NCI-H2107 treated with DMSO at 0.1 percent for 48 hours (cell line): ENCODE measurements around the gene PHF21B.
"Not testable (repeated sequence)": the region's sequence is repeated elsewhere in the genome, so short reads cannot be mapped to it uniquely, and the experiment has no call there.

ENCODE experiments used
- DNase-seq: peaks from one replicate; lab custom pipeline; 2025; ENCODE audit not compliant: unreplicated experiment; lab: John Stamatoyannopoulos, UW

Gene PHF21B

GRCh38 chr22:45009606-45010531 is at the start of gene PHF21B:
Gene PHF21B (minus strand): TSS chr22:45010005. CDS start chr22:45009549, 456 bp downstream.
- DNase-seq, result peak; percentile 11

DNA sequence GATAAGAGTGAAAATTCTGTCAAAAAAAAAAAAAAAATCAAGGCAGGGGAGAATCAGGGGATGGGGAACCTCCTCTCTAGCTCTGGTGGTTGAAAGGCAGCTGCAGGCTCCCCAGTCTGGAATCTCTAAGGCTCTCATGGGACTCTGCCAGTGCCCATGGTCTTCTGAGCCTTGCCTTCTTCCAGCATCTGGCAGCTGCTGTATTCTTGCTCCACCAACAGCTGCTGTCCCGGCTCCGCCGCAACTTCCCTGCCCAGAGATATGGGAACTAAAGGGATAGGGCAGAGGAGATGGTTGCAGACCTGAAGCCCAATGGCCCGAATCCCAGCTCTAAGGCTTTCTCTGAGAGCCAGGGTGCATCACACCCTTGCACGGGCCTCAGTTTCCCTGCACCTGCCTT is 49.5 kb upstream of the PHF21B start:
- DNase-seq, result no peak

DNA sequence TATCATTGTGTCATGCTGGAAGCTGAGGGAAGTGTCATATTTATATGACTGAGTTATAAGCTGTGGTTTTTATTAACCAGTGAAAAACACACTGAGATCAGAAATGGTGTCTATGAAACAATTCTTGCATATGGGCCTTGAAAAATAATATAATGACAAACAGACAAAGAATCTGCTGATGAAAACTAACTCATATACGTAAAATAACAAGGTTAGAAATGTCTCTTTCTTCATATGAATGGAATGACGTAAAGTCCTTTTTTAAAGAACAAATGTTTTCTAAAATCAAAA is 48.8 kb upstream of the PHF21B start:
- DNase-seq, result no peak

DNA sequence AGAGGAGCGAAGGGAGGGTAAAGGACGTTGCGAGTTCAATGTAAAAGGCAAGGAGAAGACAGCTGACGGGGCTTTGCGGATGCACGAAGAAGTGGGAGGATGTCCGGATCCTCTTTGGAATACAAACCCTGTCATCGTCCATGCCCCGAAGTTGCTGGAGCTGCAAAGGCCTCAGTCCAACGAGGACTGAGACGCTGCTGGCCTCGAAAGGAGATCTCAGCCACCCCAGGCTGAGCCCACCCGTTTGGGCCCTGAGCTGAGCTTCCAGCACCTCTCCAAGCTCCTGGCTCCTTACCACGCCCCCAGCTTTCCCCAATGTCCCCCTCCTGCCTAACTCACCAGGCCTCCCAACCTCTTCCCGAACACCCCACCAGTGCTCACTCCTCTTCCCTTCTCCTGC is 46.1 kb upstream of the PHF21B start:
- DNase-seq, result no peak

DNA sequence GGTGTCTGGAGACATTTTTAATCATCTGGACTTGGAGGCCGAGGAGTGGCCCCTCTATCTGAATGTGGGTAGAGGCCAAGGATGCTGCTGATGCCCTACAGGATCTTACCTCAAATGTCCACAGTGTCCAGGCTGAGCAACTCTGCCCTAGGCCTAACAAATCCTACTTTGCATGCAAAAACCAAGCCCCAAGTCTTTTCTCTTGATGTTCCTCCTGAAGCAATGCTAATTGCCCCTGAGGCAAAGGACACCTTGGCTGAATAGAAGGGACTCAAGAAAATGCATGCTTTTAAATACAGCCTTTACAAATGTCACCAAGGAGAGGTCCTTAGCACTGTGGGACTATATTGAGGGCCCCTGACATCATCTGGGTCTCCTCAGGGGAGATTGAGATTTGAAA is 43.8 kb upstream of the PHF21B start:
- DNase-seq, result no peak

- DNase-seq, result no peak
Observed at GRCh38 chr22:45053094-45053493, 43.3 kb upstream of the PHF21B start.

DNA sequence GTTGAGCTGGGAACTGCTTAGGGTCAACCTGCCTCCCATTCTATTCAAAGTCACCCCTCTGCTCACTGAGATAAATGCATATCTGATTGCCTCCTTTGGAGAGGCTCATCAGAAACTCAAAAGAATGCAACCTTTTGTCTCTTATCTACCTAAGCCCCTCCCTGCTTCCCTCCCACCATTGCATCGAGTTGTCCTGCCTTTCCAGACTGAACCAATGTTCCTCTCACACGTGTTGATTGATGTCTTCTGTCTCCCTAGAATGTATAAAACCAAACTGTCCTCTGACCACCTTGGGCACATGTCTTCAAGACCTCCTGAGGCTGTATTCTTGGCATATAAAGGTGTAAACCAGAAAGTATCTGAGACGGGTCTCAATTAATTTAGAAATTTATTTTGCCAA is 42.9 kb upstream of the PHF21B start:
- DNase-seq, result not testable (repeated sequence)

- no peak for DNase-seq
Observed at GRCh38 chr22:45051946-45052345, 42.1 kb upstream of the PHF21B start.

DNA sequence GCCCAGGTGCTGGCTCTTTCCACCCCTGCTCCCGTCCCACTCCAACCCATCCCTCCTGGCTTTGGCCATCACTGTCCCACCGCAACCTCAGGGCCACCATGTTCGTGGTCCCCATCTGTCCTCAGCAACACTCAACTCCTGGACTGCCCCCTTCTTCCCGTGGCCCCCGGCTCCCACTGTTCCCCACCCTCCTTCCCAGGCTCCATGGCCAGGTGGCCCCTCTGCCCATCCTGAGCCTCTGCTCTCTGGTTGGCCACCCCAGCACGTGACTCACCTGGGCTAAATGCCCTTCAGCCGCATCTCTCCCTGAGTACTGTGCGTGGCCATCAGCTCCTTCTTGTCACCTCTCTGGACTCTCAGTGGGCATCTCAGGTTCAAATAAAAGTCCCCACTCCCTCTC is 41.6 kb upstream of the PHF21B start:
- no peak for DNase-seq

DNA sequence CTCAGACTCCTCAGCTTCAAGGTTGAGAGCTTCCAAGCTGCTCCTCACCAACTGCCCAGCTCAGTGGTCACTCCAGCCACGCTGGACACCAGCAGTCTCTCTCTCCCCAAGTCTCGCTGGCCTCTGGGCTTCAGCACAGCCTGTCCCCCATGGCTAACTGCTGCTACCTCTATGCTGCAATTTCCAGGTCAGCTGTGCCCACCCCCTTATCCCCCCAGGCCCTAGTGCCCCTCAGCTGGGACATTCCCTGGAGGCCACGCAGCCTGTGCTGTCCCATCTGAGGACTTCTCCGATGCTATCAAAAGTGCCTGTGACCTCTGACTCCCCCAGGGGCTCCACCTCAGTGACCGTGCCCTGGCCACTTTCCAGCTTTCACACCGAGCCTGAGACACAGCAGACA is 37.5 kb upstream of the PHF21B start:
- no peak for DNase-seq

- DNase-seq, result no peak
Observed at GRCh38 chr22:45045208-45045607, 35.4 kb upstream of the PHF21B start.

GRCh38 chr22:45042263-45042662 is 32.5 kb upstream of the PHF21B start:
- no peak for DNase-seq

- DNase-seq, result no peak
Observed at GRCh38 chr22:45039133-45039532, 29.3 kb upstream of the PHF21B start.

DNA sequence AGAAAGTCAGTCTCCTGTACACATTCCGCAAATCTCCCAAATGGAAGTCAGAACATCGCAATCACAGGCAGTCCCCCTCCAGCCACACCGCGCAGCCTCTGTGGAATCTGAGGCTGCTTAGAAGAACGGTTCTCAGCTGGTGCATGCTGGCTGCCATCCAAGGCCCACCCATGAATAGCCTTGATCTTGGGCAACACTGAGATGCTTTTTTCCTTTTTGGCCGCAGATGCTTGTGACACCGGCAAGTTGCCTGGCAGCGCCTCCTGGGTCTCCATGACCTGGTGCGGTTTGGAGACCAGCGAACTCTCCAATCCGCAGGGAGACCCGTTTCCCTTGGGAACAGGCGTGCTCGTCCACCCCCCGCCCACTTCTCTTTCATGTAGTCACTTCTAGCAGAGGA is 26.3 kb upstream of the PHF21B start:
- no peak for DNase-seq

GRCh38 chr22:45034821-45035220 is 25.0 kb upstream of the PHF21B start:
- DNase-seq, result no peak

DNA sequence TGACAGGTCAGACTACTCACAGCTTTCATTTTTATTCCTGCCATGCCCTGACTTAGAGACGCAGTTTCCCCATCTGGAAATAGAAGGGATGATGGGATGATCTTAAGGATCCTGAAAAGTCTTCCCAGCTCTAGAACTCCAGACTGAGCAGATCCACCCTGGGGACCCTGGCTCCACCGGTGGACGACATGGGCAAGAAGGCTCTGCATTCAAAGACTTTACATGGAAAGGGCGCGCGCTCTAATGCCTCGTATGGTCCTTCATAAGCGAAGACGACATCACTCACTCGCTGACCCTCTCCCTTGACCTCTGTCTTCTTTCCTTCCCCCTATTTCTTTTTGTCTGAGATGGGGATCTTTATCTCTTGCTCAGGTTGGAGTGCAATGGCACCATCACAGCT is 24.4 kb upstream of the PHF21B start:
- no peak for DNase-seq

- peak; percentile 44 for DNase-seq
Observed at GRCh38 chr22:45033136-45033535, 23.3 kb upstream of the PHF21B start.

- no peak for DNase-seq
Observed at GRCh38 chr22:45031629-45032403, 22.0 kb upstream of the PHF21B start.

DNA sequence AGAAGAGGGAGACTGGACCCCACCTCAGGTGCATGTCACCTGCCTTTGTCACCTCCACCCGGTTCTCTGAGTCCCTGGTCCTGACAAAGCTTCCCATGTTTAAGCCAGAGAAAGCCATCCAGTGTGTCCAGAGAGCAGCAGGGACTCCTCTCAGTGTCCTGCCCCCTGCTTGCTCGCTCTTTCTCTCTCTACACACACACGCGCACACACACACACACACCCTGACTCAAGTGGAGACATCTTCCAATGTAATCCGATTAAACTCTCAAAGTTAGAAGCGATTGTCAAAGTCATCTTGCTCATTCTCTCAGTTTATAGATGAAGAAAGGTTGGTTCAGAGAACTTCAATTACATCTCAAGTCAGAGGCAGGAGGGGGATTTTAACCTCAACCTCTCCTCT is 19.7 kb upstream of the PHF21B start:
- no peak for DNase-seq

DNA sequence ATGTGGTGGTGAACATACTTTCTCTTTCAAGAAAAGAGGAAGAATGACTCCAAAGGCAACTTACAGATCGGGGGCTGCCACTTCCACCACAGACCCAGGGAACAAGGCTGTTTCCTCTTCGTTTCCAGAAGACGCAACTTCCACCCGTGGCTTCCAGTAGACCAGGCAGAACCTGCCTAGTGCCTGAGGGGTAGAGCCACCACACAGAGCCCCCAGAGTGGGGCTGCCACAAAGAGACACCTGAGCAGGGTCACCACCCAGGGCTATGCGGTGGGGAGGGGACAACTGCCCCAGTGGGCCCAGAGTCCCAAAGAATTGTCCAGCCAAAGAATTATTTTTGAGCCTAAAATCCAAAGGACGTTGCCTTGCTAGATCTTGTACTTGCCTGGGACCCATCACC is 16.7 kb upstream of the PHF21B start:
- DNase-seq, result no peak

GRCh38 chr22:45023431-45023830 is 13.6 kb upstream of the PHF21B start:
- DNase-seq, result no peak

- peak; percentile 57 for DNase-seq
Observed at GRCh38 chr22:45019861-45020655, 10.3 kb upstream of the PHF21B start.
